ENCODE measurements around the gene KRT35. TPM values are rescaled to one million over a fixed set of nuclear protein-coding genes. Genes with fewer than 3 reads are reported as not detected.

The KRT35 gene
- total and polyA plus RNA-seq, 4 donors = not detected

GRCh38 chr17:41456204-41456603 lies 24.7 kb downstream of the KRT35 start:
- no peak for TF ChIP-seq YY1 (IDR thresholded peaks at IDR 0.05)
- TF ChIP-seq MAX (IDR thresholded peaks at IDR 0.05) = no peak
- TF ChIP-seq HNF4A (conservative IDR thresholded peaks at IDR 0.05) = no peak
- TF ChIP-seq ATF3 (IDR thresholded peaks at IDR 0.05) = no peak
- no peak for TF ChIP-seq RXRA (IDR thresholded peaks at IDR 0.05)
- no peak for TF ChIP-seq JUND (IDR thresholded peaks at IDR 0.05)
- no peak for TF ChIP-seq EGR1 (IDR thresholded peaks at IDR 0.05; ENCODE audit: low read depth in 2 of 2)
- no peak for TF ChIP-seq REST (IDR thresholded peaks at IDR 0.05)
- TF ChIP-seq ZBTB33 (IDR thresholded peaks at IDR 0.05) = no peak
- TF ChIP-seq SP1 (IDR thresholded peaks at IDR 0.05) = no peak
- TF ChIP-seq HNF4G (IDR thresholded peaks at IDR 0.05) = no peak
- no peak for TF ChIP-seq FOXA1 (IDR thresholded peaks at IDR 0.05)
- TF ChIP-seq CTCF (IDR thresholded peaks at IDR 0.05; ENCODE audit: low read depth, low read length, missing input control) = no peak
- no peak for TF ChIP-seq RAD21 (IDR thresholded peaks at IDR 0.05)
- no peak for DNase-seq (ENCODE audit: low spot score)
- Histone ChIP-seq H3K9me3 (ENCODE audit: control insufficient read depth in 4 of 4, low read length in 3 of 4) (no peaks in the 10 kb centered on the region), H3K36me3 (ENCODE audit: control insufficient read depth in 4 of 4, insufficient read depth in 3 of 4, low read depth in 1 of 4, low read length in 3 of 4) (no peaks in the 10 kb centered on the region), H3K9ac (ENCODE audit: low read depth in 1 of 2, low read length in 2 of 2) (no peak overlapping the region), H3K27ac (ENCODE audit: low read depth in 1 of 2, low read length in 2 of 2) (no peak overlapping the region), H3K4me3 (ENCODE audit: low read depth in 1 of 3, low read length in 3 of 3) (no peak overlapping the region), H3K4me1 (ENCODE audit: control insufficient read depth in 4 of 4, insufficient read depth in 4 of 4, low read length in 3 of 4) (no peaks in the 10 kb centered on the region), H3K27me3 (ENCODE audit: control insufficient read depth in 4 of 4, insufficient read depth in 4 of 4, low read length in 3 of 4) (no peaks in the 10 kb centered on the region)
- WGBS = 76% methylated on average over 3 of the region's 3 CpGs

- no peak for DNase-seq (ENCODE audit: low spot score)
- no peaks in the 10 kb centered on the region for H3K36me3 ChIP-seq (ENCODE audit: control insufficient read depth in 4 of 4, insufficient read depth in 3 of 4, low read depth in 1 of 4, low read length in 3 of 4)
- H3K27me3 ChIP-seq (ENCODE audit: control insufficient read depth in 4 of 4, insufficient read depth in 4 of 4, low read length in 3 of 4) = no peaks in the 10 kb centered on the region
- 89% methylated on average over 1 of the region's 1 CpG for WGBS
- no peaks in the 10 kb centered on the region for H3K9me3 ChIP-seq (ENCODE audit: control insufficient read depth in 4 of 4, low read length in 3 of 4)
- H3K4me1 ChIP-seq (ENCODE audit: control insufficient read depth in 4 of 4, insufficient read depth in 4 of 4, low read length in 3 of 4) = no peaks in the 10 kb centered on the region
- H3K4me3 ChIP-seq (ENCODE audit: low read depth in 1 of 3, low read length in 3 of 3) = no peak overlapping the region
- no peak overlapping the region for H3K27ac ChIP-seq (ENCODE audit: low read depth in 1 of 2, low read length in 2 of 2)
- H3K9ac ChIP-seq (ENCODE audit: low read depth in 1 of 2, low read length in 2 of 2) = no peak overlapping the region
- no peak for TF ChIP-seq REST (IDR thresholded peaks at IDR 0.05)
- TF ChIP-seq NR2F2 (IDR thresholded peaks at IDR 0.05) = no peak
- no peak for TF ChIP-seq FOXA1 (IDR thresholded peaks at IDR 0.05)
- TF ChIP-seq RAD21 (IDR thresholded peaks at IDR 0.05) = no peak
- no peak for TF ChIP-seq SP1 (IDR thresholded peaks at IDR 0.05)
- no peak for TF ChIP-seq CTCF (IDR thresholded peaks at IDR 0.05; ENCODE audit: low read depth, low read length, missing input control)
- no peak for TF ChIP-seq FOXA2 (IDR thresholded peaks at IDR 0.05)
- TF ChIP-seq RXRA (IDR thresholded peaks at IDR 0.05) = no peak
- TF ChIP-seq YY1 (IDR thresholded peaks at IDR 0.05) = no peak
- no peak for TF ChIP-seq TAF1 (conservative IDR thresholded peaks at IDR 0.05)
- no peak for TF ChIP-seq MAX (IDR thresholded peaks at IDR 0.05)
- no peak for TF ChIP-seq JUND (IDR thresholded peaks at IDR 0.05)
Measured at GRCh38 chr17:41455236-41455635, 25.7 kb downstream of the KRT35 start.
